Neural cell (in vitro differentiated cells): ENCODE data around the gene MRPL36. TPM values are rescaled to one million over a fixed set of nuclear protein-coding genes. Genes with fewer than 3 reads are reported as not detected.

Experiments used
- H2AFZ ChIP-seq: fragments of 200-600, 300-800 bp; sonication (generic), shearing (Covaris generic); 2 replicates; pipeline ENCODE4 v1.6.0; 2014; ENCODE audit warnings: low read depth, mild to moderate bottlenecking, antibody characterized with exemption, low read length, moderate library complexity
- H3F3A ChIP-seq: fragments of 200-600 bp; shearing (Covaris generic); 2 replicates; pipeline ENCODE4 v1.6.1; 2016; ENCODE audit warnings: mild to moderate bottlenecking, moderate library complexity, mixed read lengths, antibody characterized with exemption, low read length; ENCODE audit not compliant: insufficient read depth, poor library complexity, severe bottlenecking
- H3K27ac ChIP-seq: fragments of 200-600, 300-800 bp; sonication (generic), shearing (Covaris generic); 2 replicates; pipeline ENCODE4 v1.5.1; 2014; ENCODE audit warnings: mild to moderate bottlenecking, low read length, moderate library complexity
- H3K27me3 ChIP-seq: fragments of 300-800, 200-600 bp; sonication (generic), shearing (Covaris generic); 2 replicates; pipeline ENCODE4 v1.6.0; 2014; ENCODE audit warnings: mild to moderate bottlenecking, low read depth, low read length, moderate library complexity; ENCODE audit not compliant: insufficient read depth
- H3K36me3 ChIP-seq: fragments of 300-800, 200-600 bp; sonication (generic), shearing (Covaris generic); 2 replicates; pipeline ENCODE4 v1.5.1; 2014; ENCODE audit warnings: mild to moderate bottlenecking, antibody characterized with exemption, low read length, moderate library complexity; ENCODE audit not compliant: insufficient read depth
- H3K4me2 ChIP-seq: fragments of 300-800, 200-600 bp; sonication (generic), shearing (Covaris generic); 2 replicates; pipeline ENCODE4 v1.6.0; 2014; ENCODE audit warnings: mild to moderate bottlenecking, low read length
- H3K4me3 ChIP-seq: fragments of 300-800, 200-600 bp; sonication (generic), shearing (Covaris generic); 2 replicates; pipeline ENCODE4 v1.5.1; 2014; ENCODE audit warnings: mild to moderate bottlenecking, low read length, moderate library complexity
- H3K79me2 ChIP-seq: fragments of 200-600 bp; shearing (Covaris generic); replicated peaks from 2 replicates; pipeline ENCODE4 v1.6.0; 2014; ENCODE audit warnings: mild to moderate bottlenecking, low read length, moderate library complexity; ENCODE audit not compliant: insufficient read depth
- H3K9ac ChIP-seq: fragments of 300-800, 200-600 bp; sonication (generic), shearing (Covaris generic); 2 replicates; pipeline ENCODE4 v1.6.1; 2016; ENCODE audit warnings: mild to moderate bottlenecking, low read length, mixed read lengths
- H3K9me2 ChIP-seq: fragments of 200-600 bp; shearing (Covaris generic); 2 replicates; pipeline ENCODE4 v1.6.1; 2016; ENCODE audit warnings: mild to moderate bottlenecking, low read length, mixed read lengths; ENCODE audit not compliant: insufficient read depth
- H3K9me3 ChIP-seq: fragments of 200-600, 300-800 bp; sonication (generic), shearing (Covaris generic); 2 replicates; pipeline ENCODE4 v1.6.1; 2016; ENCODE audit warnings: mild to moderate bottlenecking, mixed run types, low read length, moderate library complexity, mixed read lengths
- H4K20me1 ChIP-seq: fragments of 200-600 bp; shearing (Covaris generic); 2 replicates; pipeline ENCODE4 v1.6.1; 2016; ENCODE audit warnings: mild to moderate bottlenecking, mixed run types; ENCODE audit not compliant: insufficient read depth
- CTCF ChIP-seq: fragments of 450-650 bp; IDR thresholded peaks from 2 replicates; pipeline ENCODE4 v1.5.1; 2014; ENCODE audit warnings: antibody characterized with exemption, mild to moderate bottlenecking, moderate library complexity; ENCODE audit not compliant: poor library complexity, severe bottlenecking
- EP300 ChIP-seq: fragments of 450-650 bp; conservative IDR thresholded peaks from 2 replicates; pipeline ENCODE4 v1.6.1; 2014; ENCODE audit warnings: antibody characterized with exemption, mild to moderate bottlenecking, moderate library complexity; ENCODE audit not compliant: poor library complexity, severe bottlenecking
- EZH2 ChIP-seq: fragments of 200-600, 300-800 bp; shearing (Covaris generic), sonication (generic); IDR thresholded peaks from 2 replicates; pipeline ENCODE4 v1.6.1; 2014; ENCODE audit warnings: antibody characterized with exemption, low read length, borderline replicate concordance, mild to moderate bottlenecking; ENCODE audit not compliant: insufficient read depth, poor library complexity, severe bottlenecking
- MXI1 ChIP-seq: fragments of 450-650 bp; conservative IDR thresholded peaks from 2 replicates; pipeline ENCODE4 v1.6.1; 2014; ENCODE audit warnings: antibody characterized with exemption, mild to moderate bottlenecking; ENCODE audit not compliant: poor library complexity, severe bottlenecking
- POLR2AphosphoS5 ChIP-seq: IDR thresholded peaks from 2 replicates; pipeline ENCODE4 v1.6.1; 2012
- RAD21 ChIP-seq: fragments of 450-650 bp; conservative IDR thresholded peaks from 2 replicates; pipeline ENCODE4 v1.6.1; 2014; ENCODE audit warnings: antibody characterized with exemption, mild to moderate bottlenecking, moderate library complexity
- REST ChIP-seq: IDR thresholded peaks from 2 replicates; pipeline ENCODE4 v1.6.1; 2012; ENCODE audit warnings: borderline replicate concordance
- SMC3 ChIP-seq: fragments of 450-650 bp; conservative IDR thresholded peaks from 2 replicates; pipeline ENCODE4 v1.6.1; 2014; ENCODE audit warnings: antibody characterized with exemption, mild to moderate bottlenecking, moderate library complexity; ENCODE audit not compliant: poor library complexity
- TAF1 ChIP-seq: IDR thresholded peaks from 2 replicates; pipeline ENCODE4 v1.6.1; 2012; ENCODE audit warnings: low read depth
- polyA plus RNA-seq: library from polyadenylated mRNA; depleted of rRNA; stranded (reverse); fragments of >200 nt; gene quantifications from 2 replicates; pipeline ENCODE4 v1.2.3, GENCODE V29; 2014

Gene MRPL36
- polyA plus RNA-seq, 1 donor from 2014 or later, result 51.9 TPM

- Histone ChIP-seq H3K27me3 (no peaks in the 10 kb centered on the region), H3K9me3 (no peaks in the 10 kb centered on the region), H3F3A (no peaks in the 10 kb centered on the region), H2AFZ (no peak overlapping the region), H3K9ac (no peak overlapping the region), H4K20me1 (no peaks in the 10 kb centered on the region), H3K36me3 (no peaks in the 10 kb centered on the region), H3K4me3 (no peak overlapping the region), H3K79me2 (no peaks in the 10 kb centered on the region), H3K4me2 (no peak overlapping the region), H3K9me2 (no peaks in the 10 kb centered on the region), H3K27ac (no peak overlapping the region)
- no peak for TF ChIP-seq EP300
- TF ChIP-seq CTCF, result no peak
- no peak for TF ChIP-seq POLR2AphosphoS5
- no peak for TF ChIP-seq REST
- TF ChIP-seq TAF1, result no peak
- no peak for TF ChIP-seq SMC3
- no peak for TF ChIP-seq EZH2
- TF ChIP-seq RAD21, result no peak
- TF ChIP-seq MXI1, result no peak
These were observed 31.2 kb downstream of the MRPL36 start for GRCh38 chr5:1768283-1769000.

- Histone ChIP-seq H3K4me2 (no peak overlapping the region), H3K9me2 (no peaks in the 10 kb centered on the region)
- TF ChIP-seq EP300, result no peak
- no peak for TF ChIP-seq RAD21
- TF ChIP-seq SMC3, result no peak
- TF ChIP-seq POLR2AphosphoS5, result no peak
- no peak for TF ChIP-seq MXI1
- no peak for TF ChIP-seq TAF1
- TF ChIP-seq REST, result no peak
- no peak for TF ChIP-seq EZH2
- TF ChIP-seq CTCF, result no peak
These were observed 31.9 kb downstream of the MRPL36 start for GRCh38 chr5:1767524-1768282.

More at GRCh38 chr5:1767524-1768282, 31.9 kb downstream of the MRPL36 start:
- Histone ChIP-seq H4K20me1 (no peaks in the 10 kb centered on the region), H3K27ac (no peak overlapping the region), H3K27me3 (no peaks in the 10 kb centered on the region), H3K9ac (no peak overlapping the region), H2AFZ (no peak overlapping the region), H3K4me3 (no peak overlapping the region), H3K79me2 (no peaks in the 10 kb centered on the region), H3K9me3 (no peaks in the 10 kb centered on the region), H3K36me3 (no peaks in the 10 kb centered on the region), H3F3A (no peaks in the 10 kb centered on the region)
